ENCODE results near the gene EEF1A2.

Gene EEF1A2

DNA sequence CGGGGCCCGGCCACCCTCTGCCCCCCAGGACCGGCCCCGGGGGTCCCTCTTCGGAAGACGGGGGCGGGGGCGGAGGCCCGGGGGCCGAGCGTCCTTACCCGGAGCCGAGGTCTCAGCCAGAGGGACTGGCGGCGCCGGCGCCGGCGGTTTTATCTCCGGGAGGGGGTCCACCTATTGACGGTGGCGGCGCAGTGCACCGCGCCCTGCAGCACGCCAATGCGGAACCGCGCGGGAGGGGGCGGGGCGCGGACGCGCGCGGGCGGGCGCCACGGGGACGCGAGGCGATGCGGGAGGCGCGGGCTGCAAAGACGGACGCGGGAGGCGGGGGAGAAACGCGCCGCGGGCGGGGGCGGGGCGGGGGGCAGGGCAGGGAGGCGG is at the start of gene EEF1A2:
EEF1A2 (minus strand) TSS at position 124 of the 378 bp plus-strand sequence. CDS start 1,320 bp downstream, outside the sequence.
- no peak for DNase-seq

DNA sequence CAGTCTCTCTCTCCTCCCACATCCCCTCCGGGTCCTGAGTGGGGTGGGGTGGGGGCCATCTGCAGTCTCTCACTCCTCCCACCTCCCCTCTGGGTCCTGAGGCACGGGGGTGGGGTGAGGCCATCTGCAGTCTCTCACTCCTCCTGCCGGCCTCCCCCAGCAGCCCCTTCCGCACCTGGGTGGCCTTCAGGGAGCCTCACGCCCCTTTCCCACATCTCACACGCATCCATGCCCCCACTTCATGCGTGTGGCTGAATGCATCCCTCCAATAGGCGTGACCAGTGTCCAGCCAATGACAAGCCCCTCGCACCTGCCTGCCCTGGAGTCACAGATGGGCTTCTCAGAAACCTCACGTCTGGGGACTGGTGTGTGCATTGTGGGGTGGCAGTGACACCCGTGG is 49.7 kb upstream of the EEF1A2 start:
- no peak for DNase-seq

DNA sequence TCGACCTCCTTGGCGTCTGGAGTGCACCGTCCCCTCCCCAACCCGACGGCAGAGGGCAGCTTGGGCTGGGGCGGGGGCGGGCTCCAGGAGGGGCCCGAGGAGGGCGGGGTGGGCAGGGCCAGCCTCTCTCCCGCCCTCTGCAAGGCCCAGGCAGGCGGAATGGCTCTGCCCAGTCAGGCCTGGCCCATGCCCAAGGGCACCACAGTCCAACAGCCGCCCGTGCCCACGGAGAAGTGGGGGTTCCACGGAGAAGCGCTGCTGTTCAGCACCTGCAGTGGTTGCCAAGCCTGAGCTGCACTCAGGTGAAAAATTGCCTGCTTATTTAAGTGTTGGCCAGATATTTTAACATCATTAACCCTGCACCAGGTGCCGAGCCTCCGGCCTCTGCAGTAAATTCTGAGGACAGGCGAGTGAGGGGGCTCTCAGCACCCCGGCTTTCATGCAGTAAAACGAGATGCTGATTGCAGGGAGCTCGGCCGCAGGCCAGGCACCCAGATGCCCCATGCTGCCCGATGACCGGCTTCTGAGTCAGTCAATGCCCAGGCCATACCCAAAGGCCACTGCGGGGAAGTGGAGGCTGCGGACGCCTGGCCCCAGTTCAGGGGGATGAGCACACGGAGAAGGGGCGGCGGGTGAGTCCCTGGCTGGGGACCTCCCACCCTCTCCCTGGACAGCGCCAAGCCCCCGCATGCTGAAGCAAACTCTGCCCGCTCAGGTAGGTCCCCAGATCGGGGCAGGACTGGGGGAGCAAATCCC is 49.0 kb upstream of the EEF1A2 start, which contains the start of gene SRMS:
SRMS (minus strand) TSS at position 25 of the 756 bp plus-strand sequence. CDS start 286 bp downstream, outside the sequence.
- DNase-seq: no peak

DNA sequence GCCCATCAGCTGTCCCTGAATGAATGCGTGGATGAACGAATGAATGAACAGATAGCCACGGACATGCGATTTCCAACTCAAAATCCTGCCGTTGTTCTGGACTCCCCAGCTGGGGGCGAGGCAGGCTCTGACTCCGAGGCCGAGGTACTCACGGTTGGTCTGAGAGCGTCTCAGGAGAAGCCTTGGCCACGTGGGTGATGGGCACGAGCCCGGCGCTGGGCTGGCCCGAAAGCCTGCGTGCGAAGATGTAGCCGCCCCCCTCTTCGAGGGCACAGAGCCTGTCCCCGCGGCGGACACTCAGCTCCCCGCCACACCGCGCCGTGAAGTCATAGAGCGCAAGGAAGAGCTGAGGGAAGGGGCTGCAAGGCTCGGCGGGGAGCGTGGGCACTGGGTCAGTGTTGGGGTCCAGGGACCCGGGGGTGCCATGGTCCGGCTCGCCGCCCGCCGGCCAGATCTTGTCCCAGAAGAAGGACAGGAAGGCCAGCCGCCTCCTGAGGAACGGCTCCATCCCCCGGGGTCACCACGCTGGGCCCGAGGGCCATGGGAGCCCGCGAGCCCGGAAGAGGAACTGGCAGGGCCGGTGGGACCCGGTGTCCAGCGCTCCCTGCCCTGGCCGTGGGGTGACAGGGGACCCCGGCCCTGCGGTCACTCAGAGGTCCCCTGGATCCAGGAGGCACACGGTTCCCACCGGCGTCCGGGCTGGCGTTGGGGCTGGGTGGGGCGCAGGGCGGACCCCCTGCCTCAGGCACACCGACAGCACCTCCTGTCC is 48.3 kb upstream of the EEF1A2 start:
- DNase-seq: no peak

DNA sequence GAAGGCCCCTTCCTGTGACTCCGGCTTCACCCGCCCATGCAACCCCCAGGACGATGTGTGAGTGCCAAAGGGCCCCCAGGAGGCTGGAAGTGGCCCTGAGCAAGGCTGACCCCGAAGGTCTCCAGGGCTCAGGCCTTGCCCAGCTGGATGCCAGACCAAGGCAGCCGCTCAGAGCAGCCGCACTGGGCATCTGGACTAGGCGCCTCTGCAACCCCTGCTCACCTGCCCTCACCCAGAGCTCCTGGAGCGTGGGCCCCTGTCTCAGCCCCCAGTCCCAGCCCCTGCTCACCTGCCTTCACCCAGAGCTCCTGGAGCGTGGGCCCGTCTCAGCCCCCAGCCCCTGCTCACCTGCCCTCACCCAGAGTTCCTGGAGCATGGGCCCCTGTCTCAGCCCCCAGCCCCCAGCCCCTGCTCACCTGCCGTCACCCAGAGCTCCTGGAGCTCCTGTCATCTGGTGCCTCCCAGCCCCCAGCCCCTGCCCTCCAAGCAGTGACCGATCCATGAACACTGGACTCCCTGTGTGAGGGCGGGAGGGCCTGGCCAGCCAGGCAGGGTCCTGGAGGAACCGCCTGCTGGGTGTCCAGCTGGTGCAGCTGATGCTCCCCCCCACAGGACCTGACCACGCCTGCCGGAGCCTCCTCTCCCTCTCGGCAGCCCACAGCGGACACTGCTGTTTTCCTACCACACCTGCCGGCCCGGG is 47.5 kb upstream of the EEF1A2 start:
- no peak for DNase-seq

DNA sequence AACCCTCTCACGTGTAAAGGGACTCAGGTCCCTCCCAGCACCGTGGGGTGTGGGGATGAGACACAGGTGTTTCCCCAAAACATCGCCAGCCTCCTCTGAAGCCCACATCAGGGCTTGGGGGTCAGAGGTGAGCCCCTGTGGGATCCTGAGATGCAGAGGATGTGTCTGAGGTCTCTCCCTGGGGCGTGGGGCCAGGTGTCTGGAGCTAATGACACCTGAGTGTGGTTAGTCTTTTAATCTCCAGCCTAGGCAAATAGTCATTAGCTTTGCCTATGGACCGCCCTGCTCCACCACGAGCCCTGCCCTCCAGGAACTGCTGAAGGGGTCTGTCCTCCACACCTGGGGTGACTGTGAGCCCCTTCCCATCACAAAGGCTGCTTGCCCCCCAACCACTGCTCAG is 46.9 kb upstream of the EEF1A2 start:
- DNase-seq: no peak

DNA sequence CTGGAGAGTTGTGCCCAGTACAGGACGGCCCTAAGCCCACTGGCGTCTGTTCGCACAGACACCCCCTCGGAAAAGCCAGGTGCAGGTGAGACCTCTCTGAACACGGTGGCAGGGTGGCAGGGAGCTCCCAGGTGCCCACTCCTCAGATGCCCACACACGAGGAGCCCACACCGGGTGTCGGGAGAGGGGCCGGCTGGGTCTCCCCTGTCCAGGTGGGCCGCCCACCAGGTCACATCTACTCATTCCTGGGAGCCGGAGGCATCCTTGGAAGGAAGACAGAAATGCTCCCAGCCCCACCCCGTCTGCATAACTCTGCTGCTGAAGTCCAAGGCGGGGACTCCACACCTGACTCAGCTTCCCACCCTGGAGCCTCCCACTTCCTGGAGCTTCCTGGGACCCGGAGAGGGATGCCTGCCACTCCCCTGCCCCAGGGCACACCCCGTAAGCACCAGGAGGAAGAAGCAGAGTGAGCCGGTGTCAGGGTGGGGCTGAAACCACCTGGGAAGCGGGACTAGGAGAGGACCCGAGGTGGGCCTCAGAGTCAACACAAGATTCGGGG is 46.2 kb upstream of the EEF1A2 start:
- DNase-seq: no peak

DNA sequence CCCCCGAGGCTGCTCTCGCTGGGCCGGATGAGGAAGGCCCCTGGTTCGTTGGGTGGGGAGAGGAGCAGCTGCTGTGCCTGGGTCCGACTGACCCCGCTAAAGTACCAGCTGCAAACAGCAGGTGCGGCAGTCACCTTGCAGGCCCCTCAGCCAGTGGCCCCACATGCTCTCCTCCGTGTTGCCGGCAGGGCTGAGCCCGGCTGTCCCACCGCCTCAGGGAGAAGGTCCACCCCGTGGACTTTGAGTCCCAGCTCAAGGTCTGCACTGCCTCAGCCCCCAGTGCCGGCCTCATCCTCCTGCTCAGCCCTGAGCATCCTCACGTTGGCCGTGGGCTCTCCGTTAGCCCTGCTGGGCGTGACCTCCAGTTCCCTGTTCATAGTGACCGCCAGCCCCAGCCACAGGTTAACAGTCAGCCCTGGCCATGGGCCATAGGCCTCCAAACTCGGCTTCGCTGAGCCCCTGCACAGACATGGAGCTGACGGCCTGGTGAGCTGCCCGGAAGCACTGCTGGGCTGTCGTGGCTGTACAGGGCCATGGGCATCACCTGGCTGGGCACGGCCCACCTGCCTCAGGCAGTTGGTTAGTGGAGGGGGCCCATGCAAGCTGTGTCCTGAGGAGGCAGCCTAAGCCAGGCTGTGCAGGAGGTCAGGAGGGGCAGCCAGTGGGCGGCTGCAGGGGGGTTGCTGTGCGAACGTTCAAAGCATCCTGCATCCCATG is 45.5 kb upstream of the EEF1A2 start:
- DNase-seq: no peak

DNA sequence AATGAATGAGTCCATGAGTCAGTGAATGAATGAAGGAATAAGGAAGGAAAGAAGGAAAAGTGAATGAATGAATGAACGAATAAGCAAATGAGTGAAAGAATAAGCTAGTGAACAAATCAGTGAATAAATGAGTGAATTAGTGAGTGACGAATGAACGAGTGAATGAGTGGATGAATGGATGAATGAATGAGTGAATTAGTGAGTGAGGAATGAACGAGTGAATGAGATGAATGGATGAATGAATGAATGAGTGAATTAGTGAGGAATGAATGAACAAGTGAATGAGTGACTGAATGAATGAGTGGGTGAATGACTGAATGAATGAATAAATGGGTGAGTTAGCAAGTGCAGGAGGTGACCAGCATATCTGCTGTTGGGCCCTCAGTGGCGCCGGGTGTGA is 44.9 kb upstream of the EEF1A2 start:
- DNase-seq: no peak

DNA sequence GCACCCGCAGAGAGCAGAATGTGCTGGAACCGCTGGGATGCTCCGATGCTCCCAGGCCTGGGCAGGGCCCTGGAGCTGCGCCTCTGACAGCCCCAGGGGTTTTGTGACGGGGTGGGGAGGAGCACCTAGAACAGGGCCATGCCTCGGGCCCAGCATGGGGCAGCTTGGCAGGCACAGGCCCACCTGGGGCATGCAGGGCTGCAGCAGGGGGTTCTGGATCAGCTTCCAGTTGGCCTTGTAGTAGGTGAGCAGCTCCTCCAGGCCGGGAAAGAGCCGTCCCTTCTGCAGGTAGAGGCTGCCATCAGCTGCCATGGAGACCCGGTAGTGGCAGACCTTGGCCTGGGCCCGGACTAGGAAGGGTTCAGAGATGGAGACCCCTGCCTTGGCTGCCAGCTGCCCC is 44.2 kb upstream of the EEF1A2 start:
- no peak for DNase-seq

DNA sequence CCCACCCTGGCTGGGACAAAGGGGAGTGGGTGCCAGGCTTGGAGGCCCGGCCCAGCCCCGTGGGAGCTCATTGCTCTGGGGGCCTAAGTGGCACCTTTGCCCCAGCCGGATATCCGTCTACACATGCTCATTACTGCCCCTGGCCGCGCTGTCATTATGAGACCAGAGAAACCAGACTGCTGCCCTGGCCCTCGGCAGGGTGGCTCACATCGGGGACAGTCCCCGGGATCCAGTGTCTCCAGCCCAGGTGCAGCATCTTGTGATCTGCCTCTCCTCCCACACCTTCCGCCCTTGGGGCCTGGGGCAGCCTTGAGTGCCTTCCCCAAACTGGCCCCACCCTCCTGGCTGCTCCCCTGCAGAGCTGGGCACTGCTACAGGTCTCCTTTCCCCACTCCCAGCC is 43.8 kb upstream of the EEF1A2 start:
- no peak for DNase-seq

DNA sequence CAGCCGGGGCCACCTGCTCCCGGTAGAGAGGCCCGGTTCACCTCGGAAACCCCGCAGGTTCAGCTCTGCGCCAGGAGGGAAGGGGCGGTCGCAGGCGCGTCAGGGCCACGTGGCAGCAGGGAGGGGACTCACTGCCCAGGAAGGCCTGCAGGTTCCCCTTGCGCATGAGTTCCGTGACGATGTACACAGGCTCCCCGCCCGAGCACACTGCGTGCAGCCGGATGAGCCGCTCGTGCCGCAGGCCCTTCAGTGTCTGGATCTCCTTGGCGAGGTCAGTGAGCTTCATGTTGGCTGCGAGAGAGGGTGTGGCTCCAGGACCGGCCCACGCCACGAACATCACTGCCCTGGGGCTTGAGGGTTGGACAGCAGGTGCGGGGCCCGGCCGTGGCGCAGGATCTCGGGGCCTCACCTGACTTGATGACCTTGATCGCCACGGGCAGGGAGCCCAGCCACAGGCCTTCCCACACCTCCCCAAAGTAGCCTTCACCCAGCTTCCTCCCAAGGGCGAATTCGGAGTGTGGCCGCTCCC is 43.2 kb upstream of the EEF1A2 start:
- no peak for DNase-seq

DNA sequence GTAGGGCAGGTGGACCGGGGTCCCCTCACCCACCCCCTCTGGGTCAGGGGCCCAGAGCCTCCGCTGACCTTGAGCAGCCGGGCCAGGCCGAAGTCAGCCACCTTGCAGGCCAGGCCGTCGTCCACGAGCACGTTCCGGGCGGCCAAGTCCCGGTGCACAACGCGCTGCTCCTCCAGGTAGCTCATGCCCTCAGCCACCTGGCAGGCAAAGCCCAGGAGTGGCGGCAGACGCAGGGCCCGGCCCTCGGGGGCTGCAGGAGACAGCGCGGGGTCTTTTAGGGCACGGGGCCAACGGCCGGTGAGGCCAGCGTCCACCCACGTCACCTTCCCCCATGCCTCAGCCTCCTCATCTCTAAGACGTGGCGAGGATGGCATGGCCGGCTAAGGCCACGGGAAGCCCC is 42.5 kb upstream of the EEF1A2 start:
- no peak for DNase-seq

DNA sequence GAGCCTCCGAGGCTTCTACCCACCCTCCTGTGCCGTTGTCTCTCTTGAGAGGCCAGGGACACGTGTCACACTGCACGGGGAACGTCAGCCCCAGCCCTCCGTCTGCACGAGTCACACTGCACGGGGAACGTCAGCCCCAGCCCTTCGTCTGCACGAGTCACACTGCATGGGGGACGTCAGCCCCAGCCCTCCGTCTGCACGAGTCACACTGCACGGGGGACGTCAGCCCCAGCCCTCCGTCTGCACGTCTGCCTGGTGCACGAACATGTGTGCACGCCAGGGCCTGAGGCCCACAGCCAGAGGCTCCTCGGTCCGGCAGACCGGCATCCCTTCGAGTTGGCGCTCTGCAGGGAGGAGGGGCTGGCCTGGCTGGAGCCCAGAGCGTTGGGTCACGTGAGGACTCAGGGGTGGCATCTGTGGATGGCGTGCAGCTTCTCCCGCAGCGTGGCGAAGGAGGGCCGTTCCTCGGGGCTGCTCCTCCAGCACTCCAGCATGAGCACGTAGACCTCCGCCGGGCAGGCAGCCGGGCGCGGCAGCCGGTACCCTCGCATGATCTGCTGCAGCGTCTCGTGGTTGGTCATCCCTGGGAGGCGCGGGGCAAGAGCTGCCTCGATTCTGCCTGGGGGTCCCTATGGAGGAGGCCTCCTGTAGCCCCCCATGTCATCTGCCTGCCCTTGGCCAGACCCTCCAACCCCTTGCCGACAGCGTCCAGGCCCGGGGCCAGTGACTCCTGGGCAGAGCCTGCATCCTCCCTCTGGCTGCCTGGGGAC is 41.7 kb upstream of the EEF1A2 start:
- DNase-seq: no peak

DNA sequence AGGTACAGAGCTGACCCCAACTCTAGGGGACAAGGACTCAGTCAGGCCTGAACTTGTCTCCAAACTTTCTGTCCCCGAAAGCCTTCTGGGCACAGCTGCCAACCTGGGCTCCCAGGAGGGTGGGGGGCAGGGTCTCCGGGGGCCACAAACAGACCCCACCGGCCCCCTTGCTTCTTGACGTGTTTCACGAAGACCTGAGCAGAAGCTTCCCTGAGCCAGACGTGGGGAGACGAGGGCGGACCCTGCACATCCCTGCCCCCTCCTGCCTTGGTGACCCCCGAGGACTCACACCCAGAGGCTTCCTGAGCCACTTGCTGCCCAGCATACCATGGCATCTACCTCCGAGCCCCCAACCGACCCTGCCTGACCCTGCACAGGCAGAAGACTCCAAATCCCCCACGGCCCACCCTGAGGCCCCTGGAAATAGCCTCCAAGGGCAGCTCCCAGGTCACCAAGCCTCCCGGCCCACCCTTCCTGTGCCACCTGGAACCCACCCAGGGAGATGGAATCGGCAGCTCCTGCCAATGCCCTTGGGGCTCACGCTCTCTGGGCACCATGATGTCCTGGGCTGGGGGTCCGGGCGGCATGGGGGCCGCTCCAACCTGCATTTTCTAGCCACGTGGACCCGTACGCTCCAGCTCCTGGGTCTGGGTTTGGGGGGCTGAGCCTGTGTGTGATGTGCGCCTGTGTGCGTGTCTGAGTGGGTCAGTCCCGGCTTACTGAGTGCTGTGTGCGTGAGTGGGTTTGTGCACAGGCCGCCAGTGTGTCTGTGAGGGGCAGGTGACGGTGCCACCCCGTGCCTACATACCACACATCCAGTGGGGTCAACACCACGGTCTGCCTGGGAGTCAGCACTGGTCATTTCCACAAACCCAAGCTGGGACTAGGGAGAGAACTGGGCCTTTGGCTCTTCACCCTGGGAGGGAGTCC is 40.8 kb upstream of the EEF1A2 start:
- no peak for DNase-seq

DNA sequence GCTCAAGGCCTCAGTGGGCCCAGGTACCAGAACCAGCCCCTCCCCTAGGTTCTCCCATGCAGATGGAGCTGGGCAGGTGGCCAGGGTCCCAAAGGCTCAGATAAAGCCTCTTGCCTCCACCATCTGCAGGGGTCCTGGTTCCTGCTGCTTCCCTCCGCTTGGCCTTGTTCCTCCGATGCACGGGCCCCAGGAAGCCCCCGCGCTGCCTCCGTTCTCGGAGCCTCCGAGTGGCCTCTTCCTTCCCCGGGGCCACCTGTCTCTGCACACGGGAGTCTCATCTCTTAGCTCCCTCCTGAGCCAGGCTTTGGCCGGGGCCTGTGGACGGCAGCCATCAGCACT is 40.2 kb upstream of the EEF1A2 start:
- DNase-seq: no peak

DNA sequence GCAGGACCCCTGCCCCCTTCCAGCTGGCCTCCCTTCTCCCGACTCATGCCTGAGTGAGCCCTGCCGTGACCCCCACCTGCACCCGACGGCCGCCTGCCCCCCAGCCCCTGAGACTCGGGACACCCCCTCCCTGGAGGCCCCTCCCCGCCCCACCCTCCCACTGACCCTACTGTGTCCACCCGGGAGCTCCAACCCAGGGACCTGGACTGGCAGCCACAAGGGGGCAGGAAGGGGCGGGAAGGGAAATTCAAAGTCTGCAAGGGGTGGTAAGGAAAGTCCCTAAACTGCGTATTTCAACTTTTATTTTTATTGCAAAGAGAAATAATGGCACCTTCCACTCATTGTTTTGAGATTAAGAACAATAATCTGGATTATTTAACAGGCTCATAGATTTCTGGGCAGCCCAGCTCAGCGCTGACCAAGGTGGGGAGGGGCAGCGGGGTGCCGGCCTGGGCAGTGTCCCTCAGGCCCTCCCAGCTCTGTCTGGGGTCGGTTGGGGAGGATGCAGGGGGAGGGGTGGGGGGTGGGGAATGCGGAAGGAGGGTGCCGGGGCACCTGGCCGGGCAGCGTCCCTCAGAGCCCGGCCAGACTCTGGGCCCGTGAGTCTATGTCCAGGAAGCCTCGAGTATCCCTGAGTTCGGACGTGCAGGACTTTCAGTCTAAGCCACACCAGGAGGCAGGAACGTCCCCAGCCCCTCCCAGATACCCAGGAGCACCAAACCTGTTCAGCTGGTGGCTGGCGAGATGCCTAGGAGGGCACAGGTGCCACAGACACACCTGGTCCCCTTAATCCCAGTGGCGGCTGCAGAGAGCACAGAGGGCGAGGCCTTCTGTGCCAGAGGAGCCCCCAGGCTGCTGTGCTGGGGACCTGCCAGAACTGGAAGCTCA is 39.6 kb upstream of the EEF1A2 start:
- no peak for DNase-seq

DNA sequence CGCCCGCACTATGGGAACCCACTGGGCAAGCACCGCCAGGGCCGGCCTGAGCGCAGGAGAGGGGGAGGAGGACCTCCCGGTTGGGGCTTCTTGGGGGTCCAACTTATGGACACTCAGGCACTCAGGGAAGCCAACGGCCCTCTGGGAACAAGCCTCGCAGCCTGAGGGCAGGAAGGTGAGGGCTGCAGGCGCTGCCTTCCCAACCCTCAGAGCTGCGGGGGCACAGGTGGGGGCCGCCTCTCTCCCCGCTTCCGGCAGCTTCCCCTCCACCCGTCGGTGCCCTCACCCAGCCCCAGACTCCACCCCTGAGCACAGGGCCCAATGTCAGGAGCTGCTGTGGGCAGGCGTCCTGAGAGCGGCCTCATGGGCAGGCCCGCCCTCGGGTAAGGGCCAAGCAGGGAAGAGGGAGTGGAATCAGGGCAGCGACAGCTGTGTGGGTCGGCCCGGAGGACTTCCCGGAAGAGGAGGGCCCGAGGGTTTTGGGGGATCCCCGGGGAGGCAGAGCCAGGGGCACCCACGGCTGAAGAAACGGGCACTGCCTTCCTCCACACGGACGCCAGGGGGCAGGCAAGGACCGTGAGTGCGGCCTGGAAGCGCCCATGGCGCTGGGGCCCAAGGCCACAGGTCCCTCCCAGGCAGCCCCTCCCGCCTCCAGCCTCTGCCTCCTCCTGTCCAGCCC is 38.8 kb upstream of the EEF1A2 start:
- DNase-seq: peak; percentile 52

DNA sequence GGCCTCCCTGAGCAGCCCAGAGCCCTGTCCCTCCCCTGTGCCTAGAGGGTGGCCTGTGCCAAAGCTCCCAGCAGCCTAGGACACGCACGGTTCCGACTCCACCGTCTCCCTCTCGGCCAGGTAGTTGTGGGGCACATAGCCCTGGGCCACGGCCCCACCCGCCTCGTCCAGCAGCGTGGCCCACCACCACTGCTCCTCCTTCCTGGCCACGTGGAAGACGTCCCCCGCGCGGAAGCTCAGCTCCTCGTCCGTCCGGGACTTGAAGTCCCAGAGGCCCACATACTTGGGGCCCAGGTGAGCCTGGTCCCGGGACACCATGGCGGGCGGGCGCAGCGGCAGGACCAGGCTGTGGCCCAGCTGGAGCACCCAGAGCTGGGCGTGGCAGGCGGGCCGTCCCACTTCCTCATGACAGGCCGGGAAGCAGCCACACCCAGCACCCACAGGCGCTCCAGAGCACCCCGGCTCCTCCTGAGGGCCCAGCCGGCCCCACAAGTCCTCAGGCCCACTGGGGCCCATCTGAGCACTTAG is 38.2 kb upstream of the EEF1A2 start, which contains the start of gene PTK6:
PTK6 (minus strand) TSS at position 380 of the 528 bp plus-strand sequence; CDS start at position 318, 62 bp downstream.
- DNase-seq: no peak

Measured in GOT3 (cell line).